H1 (cell line): ENCODE measurements around the gene SLC1A6. TPM values are rescaled to one million over a fixed set of nuclear protein-coding genes. Genes with fewer than 3 reads are reported as not detected.

Experiments
- EP300 ChIP-seq, 2 experiments: IDR thresholded peaks; 1 replicate in 1 of 2; 2 replicates in 1 of 2; pipeline ENCODE4 v1.6.1; 2011 to 2012; ENCODE audit warnings: low read depth in 2 of 2, low read length in 2 of 2, mild to moderate bottlenecking in 2 of 2, borderline replicate concordance in 1 of 2, inconsistent platforms in 1 of 2, moderate library complexity in 1 of 2
- RBBP5 ChIP-seq: IDR thresholded peaks from 2 replicates; pipeline ENCODE4 v1.7.1; 2012; ENCODE audit warnings: low read depth, mild to moderate bottlenecking, inconsistent platforms, low read length, moderate library complexity, borderline replicate concordance
- polyA plus RNA-seq, 7 experiments: library from polyadenylated mRNA; depleted of rRNA in 3 of 7; stranded (reverse) in 5 of 7; unstranded in 2 of 7; fragments of >200 nt in 5 of 7; fragments of 200-250 nt in 2 of 7; gene quantifications; 1 replicate in 5 of 7; 2 replicates in 1 of 7; 4 replicates in 1 of 7; pipeline versions ENCODE4 v1.2.1 to v1.2.3, GENCODE V29; 2011 to 2013; ENCODE audit warnings: missing spikeins in 2 of 7, mixed read lengths in 2 of 7
- total RNA-seq: library from RNA; stranded (reverse); fragmentation: NEBNext Ultra II Directional; extraction: Animal tissue kit (Norgen Biotek cat#: 25700); gene quantifications from 2 replicates; pipeline ENCODE4 v1.2.1, GENCODE V29; 2021

Gene SLC1A6
- total and polyA plus RNA-seq, 2 of the 8 experiments (the other 6 are each of a cell fraction or from before 2014, with no cell fraction given) = 14.0 to 26.6 TPM

DNA sequence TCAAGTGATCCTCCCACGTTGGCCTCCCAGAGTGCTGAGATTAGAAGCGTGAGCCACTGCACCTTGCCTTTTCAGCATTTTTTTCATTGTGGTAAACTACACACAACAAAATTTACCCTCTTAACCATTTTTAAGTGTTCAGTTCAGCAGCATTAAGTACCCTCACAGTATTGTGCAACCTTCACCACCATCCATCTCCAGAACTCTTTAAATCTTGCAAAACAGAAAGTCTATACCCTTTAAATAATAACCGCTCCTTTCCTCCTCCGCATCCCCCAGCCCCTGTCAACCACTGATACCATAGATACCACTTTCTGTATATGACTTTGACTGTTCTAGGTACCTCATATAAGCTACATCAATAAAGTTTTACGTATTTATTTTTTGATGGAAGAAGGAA is 48.8 kb upstream of the SLC1A6 start (continued):
- TF ChIP-seq RBBP5 (no peak), EP300 (IDR thresholded peaks at IDR 0.05; ENCODE audit: borderline replicate concordance in 1 of 2, low read depth in 2 of 2, low read length in 2 of 2) (no peak)
